ENCODE data around the gene SH3BP1.

DNA sequence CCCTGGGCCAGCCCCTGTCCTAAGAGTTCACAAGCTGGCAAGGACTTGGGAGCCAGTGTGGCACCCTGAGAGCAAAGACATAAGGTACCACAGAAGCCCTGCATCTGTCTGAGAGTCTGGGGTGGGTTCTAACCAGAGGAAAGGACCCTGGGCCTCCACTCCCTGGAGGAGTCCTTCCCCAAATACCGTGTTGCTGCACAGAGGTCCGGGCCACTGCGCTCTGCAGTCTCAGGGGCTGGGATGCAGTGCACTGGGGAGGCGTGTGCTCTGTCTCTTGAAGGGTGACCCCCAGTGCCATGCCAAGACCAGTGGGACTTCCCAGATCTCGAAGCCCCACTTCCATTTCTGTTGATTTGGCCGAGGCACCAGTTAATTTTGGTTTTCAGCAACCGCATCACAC is 4.3 kb upstream of the SH3BP1 start:
- TF ChIP-seq, protein P1, sequence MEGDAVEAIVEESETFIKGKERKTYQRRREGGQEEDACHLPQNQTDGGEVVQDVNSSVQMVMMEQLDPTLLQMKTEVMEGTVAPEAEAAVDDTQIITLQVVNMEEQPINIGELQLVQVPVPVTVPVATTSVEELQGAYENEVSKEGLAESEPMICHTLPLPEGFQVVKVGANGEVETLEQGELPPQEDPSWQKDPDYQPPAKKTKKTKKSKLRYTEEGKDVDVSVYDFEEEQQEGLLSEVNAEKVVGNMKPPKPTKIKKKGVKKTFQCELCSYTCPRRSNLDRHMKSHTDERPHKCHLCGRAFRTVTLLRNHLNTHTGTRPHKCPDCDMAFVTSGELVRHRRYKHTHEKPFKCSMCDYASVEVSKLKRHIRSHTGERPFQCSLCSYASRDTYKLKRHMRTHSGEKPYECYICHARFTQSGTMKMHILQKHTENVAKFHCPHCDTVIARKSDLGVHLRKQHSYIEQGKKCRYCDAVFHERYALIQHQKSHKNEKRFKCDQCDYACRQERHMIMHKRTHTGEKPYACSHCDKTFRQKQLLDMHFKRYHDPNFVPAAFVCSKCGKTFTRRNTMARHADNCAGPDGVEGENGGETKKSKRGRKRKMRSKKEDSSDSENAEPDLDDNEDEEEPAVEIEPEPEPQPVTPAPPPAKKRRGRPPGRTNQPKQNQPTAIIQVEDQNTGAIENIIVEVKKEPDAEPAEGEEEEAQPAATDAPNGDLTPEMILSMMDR (IDR thresholded peaks at IDR 0.05): no peak
- TF ChIP-seq ZFX (IDR thresholded peaks at IDR 0.05; ENCODE audit: borderline replicate concordance): no peak

All from 22Rv1 (cell line).